ENCODE measurements around the gene MARCKS. TPM values are rescaled to one million over a fixed set of nuclear protein-coding genes. Genes with fewer than 3 reads are reported as not detected.

The MARCKS gene
- total and polyA plus RNA-seq, 10 donors = 43.4 to 119 (median 70.6) TPM

- no peak for DNase-seq
- Histone ChIP-seq H3K27ac (no peak overlapping the region), H3K36me3 (no peaks in the 10 kb centered on the region), H3K4me3 (no peak overlapping the region), H3K27me3 (replicated peaks in 1 of 7) (no peaks in the 10 kb centered on the region), H3K9me3 (peaks cover 0 to 14% (median 11%) of the 10 kb centered on the region in 8 donors), H3K4me1 (no peaks in the 10 kb centered on the region)
- intact Hi-C loops (cut with DNase I; ENCODE audit: low total_unique reads) = no loop called here
- TF ChIP-seq CTCF (IDR thresholded peaks at IDR 0.05 in 8 of 11, conservative IDR thresholded peaks at IDR 0.05 in 3 of 11) = no peak
- TF ChIP-seq POLR2A (IDR thresholded peaks at IDR 0.05) = no peak
- no peak for TF ChIP-seq POLR2AphosphoS5 (IDR thresholded peaks at IDR 0.05)
These were observed 31.3 kb downstream of the MARCKS start for GRCh38 chr6:113888493-113888892.

- TF ChIP-seq CTCF (IDR thresholded peaks at IDR 0.05 in 8 of 11, conservative IDR thresholded peaks at IDR 0.05 in 3 of 11) (no peak), POLR2A (IDR thresholded peaks at IDR 0.05) (no peak), POLR2AphosphoS5 (IDR thresholded peaks at IDR 0.05) (no peak)
- peaks cover 0 to 4% (median 0%) of the 10 kb centered on the region in 6 donors for H3K4me1 ChIP-seq
- no peaks in the 10 kb centered on the region for H3K36me3 ChIP-seq
- H3K4me3 ChIP-seq = no peak overlapping the region
- intact Hi-C loops (cut with DNase I; ENCODE audit: low total_unique reads) = no loop called here
- no peaks in the 10 kb centered on the region for H3K27me3 ChIP-seq (replicated peaks in 1 of 7)
- peaks cover 0 to 14% (median 11%) of the 10 kb centered on the region in 8 donors for H3K9me3 ChIP-seq
- H3K27ac ChIP-seq = no peak overlapping the region
- 86 to 98% (median 88%) methylated on average over 3 of the region's 3 CpGs for WGBS, 5 donors
- no peak for DNase-seq
These were observed 31.9 kb downstream of the MARCKS start for GRCh38 chr6:113888956-113889630.

- Histone ChIP-seq H3K9me3 (peaks cover 0 to 14% (median 11%) of the 10 kb centered on the region in 8 donors), H3K4me1 (peaks cover 0 to 9% (median 0%) of the 10 kb centered on the region in 6 donors), H3K4me3 (no peak overlapping the region), H3K36me3 (no peaks in the 10 kb centered on the region), H3K27ac (no peak overlapping the region), H3K27me3 (replicated peaks in 1 of 7) (no peaks in the 10 kb centered on the region)
- no peak for DNase-seq
- intact Hi-C loops (cut with DNase I; ENCODE audit: low total_unique reads) = no loop called here
- TF ChIP-seq CTCF (IDR thresholded peaks at IDR 0.05 in 8 of 11, conservative IDR thresholded peaks at IDR 0.05 in 3 of 11) (no peak), POLR2A (IDR thresholded peaks at IDR 0.05) (no peak), POLR2AphosphoS5 (IDR thresholded peaks at IDR 0.05) (no peak)
These were observed 36.3 kb downstream of the MARCKS start for GRCh38 chr6:113893451-113893850.

- H3K27ac ChIP-seq = no peak overlapping the region
- H3K9me3 ChIP-seq = peaks cover 0 to 14% (median 11%) of the 10 kb centered on the region in 8 donors
- no peak for DNase-seq
- intact Hi-C loops (cut with DNase I; ENCODE audit: low total_unique reads) = no loop called here
- 55 to 74% (median 62%) methylated on average over 3 of the region's 3 CpGs for WGBS, 5 donors
- H3K4me1 ChIP-seq = peaks cover 0 to 9% (median 0%) of the 10 kb centered on the region in 6 donors
- no peak overlapping the region for H3K4me3 ChIP-seq
- TF ChIP-seq POLR2A (IDR thresholded peaks at IDR 0.05) (no peak), CTCF (IDR thresholded peaks at IDR 0.05 in 8 of 11, conservative IDR thresholded peaks at IDR 0.05 in 3 of 11) (no peak), POLR2AphosphoS5 (IDR thresholded peaks at IDR 0.05) (no peak)
- no peaks in the 10 kb centered on the region for H3K27me3 ChIP-seq (replicated peaks in 1 of 7)
- H3K36me3 ChIP-seq = no peaks in the 10 kb centered on the region
These were observed 36.7 kb downstream of the MARCKS start for GRCh38 chr6:113893866-113894265.
